ENCODE results near the gene PSG7.

GRCh38 chr19:42961119-42961518, 24.1 kb upstream of the PSG7 start:
- TF ChIP-seq BRD4 (CRISPR knock-in tag; IDR thresholded peaks at IDR 0.05) (no peak), CHD2 (IDR thresholded peaks at IDR 0.05; ENCODE audit: low read depth, low read length) (no peak)

Measured in HepG2 (cell line).